Left ventricle myocardium inferior (tissue), 1 donor: Measurements from ENCODE around the gene TCP1. TPM values are rescaled to one million over a fixed set of nuclear protein-coding genes. Genes with fewer than 3 reads are reported as not detected.
A peak's percentile ranks its signal among the peaks of the same experiment; 100 is the strongest.
"Not testable (repeated sequence)": the region's sequence is repeated elsewhere in the genome, so short reads cannot be mapped to it uniquely, and the experiment has no call there.

Source experiments
- DNase-seq: peaks from one replicate; pipeline ENCODE4 v3.0.0-alpha.2; 2020
- H3K27ac ChIP-seq: fragments of 200-600 bp; replicated peaks from 2 replicates; pipeline ENCODE4 v1.8.0; 2021
- H3K27me3 ChIP-seq: fragments of 200-600 bp; 2 replicates; pipeline ENCODE4 v1.8.0; 2021; ENCODE audit warnings: low read depth
- H3K36me3 ChIP-seq: fragments of 200-600 bp; 2 replicates; pipeline ENCODE4 v1.8.0; 2021
- H3K4me1 ChIP-seq: fragments of 200-600 bp; 2 replicates; pipeline ENCODE4 v1.8.0; 2021
- H3K4me3 ChIP-seq: fragments of 200-600 bp; 2 replicates; pipeline ENCODE4 v1.8.0; 2021; ENCODE audit warnings: mild to moderate bottlenecking, moderate library complexity
- H3K9me3 ChIP-seq: fragments of 200-600 bp; replicated peaks from 2 replicates; pipeline ENCODE4 v1.8.0; 2021
- intact Hi-C: fragments of 100-400 bp; cut with micrococcal nuclease; formaldehyde crosslinking; loops from one replicate; pipeline ENCODE4 v1.11.0; 2022
- total RNA-seq: library from RNA; stranded (reverse); fragmentation: NEBNext Ultra II Directional; extraction: Animal tissue kit (Norgen Biotek cat#: 25700); gene quantifications from one replicate; pipeline ENCODE4 v1.2.1, GENCODE V29; 2021
- TF ChIP-seq, protein P1 (sequence below): fragments of 200-600 bp; IDR thresholded peaks from 2 replicates; pipeline ENCODE4 v1.8.0; 2021; ENCODE audit warnings: antibody characterized with exemption, mild to moderate bottlenecking, borderline replicate concordance
- donor health status: DM: no; HTN: yes; CAD: no; lungs with severe emphysema.

The TCP1 gene
- total RNA-seq, 1 donor from 2014 or later: 136 TPM

DNA sequence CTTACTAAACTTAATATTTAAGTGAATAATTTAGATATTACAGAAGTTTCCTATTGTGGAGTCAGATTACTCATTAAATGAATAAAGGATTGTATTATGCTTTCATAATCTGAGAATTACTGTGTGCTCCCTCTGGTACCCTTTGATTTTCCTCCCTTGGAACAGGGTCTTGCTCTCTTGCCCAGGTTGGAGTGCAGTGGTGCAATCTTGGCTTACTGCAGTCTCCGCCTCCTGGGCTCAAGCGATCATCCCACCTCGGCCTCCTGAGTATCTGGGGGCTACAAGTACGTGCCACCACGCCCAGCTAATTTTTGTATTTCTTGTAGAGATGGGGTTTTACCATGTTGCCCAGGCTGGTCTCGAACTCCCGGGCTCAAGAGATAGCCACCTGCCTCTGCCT is 52.5 kb downstream of the TCP1 start:
- intact Hi-C loops: no loop called here
- TF ChIP-seq, protein P1, sequence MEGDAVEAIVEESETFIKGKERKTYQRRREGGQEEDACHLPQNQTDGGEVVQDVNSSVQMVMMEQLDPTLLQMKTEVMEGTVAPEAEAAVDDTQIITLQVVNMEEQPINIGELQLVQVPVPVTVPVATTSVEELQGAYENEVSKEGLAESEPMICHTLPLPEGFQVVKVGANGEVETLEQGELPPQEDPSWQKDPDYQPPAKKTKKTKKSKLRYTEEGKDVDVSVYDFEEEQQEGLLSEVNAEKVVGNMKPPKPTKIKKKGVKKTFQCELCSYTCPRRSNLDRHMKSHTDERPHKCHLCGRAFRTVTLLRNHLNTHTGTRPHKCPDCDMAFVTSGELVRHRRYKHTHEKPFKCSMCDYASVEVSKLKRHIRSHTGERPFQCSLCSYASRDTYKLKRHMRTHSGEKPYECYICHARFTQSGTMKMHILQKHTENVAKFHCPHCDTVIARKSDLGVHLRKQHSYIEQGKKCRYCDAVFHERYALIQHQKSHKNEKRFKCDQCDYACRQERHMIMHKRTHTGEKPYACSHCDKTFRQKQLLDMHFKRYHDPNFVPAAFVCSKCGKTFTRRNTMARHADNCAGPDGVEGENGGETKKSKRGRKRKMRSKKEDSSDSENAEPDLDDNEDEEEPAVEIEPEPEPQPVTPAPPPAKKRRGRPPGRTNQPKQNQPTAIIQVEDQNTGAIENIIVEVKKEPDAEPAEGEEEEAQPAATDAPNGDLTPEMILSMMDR: no peak
- H3K36me3 ChIP-seq: peaks cover 21% of the 10 kb centered on the region
- no peak overlapping the region for H3K27ac ChIP-seq
- no peaks in the 10 kb centered on the region for H3K9me3 ChIP-seq
- no peak overlapping the region for H3K4me3 ChIP-seq
- no peaks in the 10 kb centered on the region for H3K27me3 ChIP-seq
- DNase-seq: no peak
- H3K4me1 ChIP-seq: peaks cover 70% of the 10 kb centered on the region

DNA sequence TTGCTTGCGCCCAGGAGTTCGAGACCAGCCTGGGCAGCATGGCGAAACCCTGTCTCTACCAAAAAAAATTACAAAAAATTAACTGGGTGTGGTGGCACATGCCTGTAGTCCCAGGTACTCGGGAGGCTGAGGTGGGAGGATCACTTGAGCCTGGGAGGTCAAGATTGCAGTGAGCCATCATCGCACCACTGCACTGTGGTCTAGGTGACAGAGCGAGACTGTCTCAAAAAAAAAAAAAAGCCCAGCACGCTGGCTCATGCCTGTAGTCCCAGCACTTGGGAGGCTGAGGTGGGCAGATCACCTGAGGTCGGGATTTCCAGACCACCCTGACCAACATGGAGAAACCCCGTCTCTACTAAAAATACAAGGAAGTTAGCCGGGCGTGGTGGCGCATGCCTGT is 56.0 kb downstream of the TCP1 start:
- intact Hi-C loops: not testable (repeated sequence)

DNA sequence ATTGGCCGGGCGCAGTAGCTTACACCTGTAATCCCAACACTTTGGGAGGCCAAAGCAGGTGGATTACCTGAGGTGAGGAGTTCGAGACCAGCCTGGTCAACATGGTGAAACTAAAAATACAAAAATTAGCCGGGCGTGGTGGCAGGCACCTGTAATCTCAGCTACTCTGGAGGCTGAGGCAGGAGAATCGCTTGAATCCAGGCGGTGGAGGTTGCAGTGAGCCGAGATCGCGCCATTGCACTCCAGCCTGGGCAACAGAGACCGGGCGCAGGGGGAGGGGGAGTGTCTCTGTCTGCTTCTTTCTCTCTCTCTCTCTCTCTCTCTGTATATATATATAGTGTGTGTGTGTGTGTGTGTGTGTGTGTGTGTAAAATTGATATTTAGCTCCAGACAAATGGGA is 56.9 kb downstream of the TCP1 start:
- H3K27ac ChIP-seq, DNase-seq, intact Hi-C loops, H3K36me3 ChIP-seq, H3K27me3 ChIP-seq, H3K9me3 ChIP-seq, H3K4me3 ChIP-seq: not testable (repeated sequence)
- peaks cover 99% of the 10 kb centered on the region for H3K4me1 ChIP-seq

More for the DNA sequence above, 56.0 kb downstream of the TCP1 start:
- peaks cover 99% of the 10 kb centered on the region for H3K4me1 ChIP-seq
- H3K4me3 ChIP-seq, DNase-seq, H3K27ac ChIP-seq, H3K36me3 ChIP-seq, H3K9me3 ChIP-seq, H3K27me3 ChIP-seq: not testable (repeated sequence)

DNA sequence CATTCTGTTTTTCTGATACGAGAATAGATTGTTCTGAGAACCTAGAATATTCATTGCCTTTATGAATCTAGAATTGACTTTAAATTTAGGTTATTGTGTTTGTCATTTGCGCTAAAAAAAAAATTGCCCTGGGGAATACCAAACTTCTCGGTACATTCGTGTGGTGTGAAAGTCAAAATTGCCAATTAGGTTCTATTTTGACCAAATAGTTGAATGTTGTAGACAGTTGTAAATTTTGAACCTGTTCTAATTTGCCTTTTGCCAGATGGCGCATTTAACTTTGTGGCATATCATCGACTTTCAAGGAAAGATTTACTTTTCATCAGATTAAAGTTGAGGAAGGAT is 59.1 kb downstream of the TCP1 start:
- H3K27me3 ChIP-seq: no peaks in the 10 kb centered on the region
- H3K9me3 ChIP-seq: no peaks in the 10 kb centered on the region
- H3K36me3 ChIP-seq: no peaks in the 10 kb centered on the region
- H3K4me1 ChIP-seq: peaks cover 96% of the 10 kb centered on the region
- H3K4me3 ChIP-seq: peak overlapping the region; percentile 81
- intact Hi-C loops: no loop called here
- TF ChIP-seq, protein P1: no peak
- peak overlapping the region; percentile 16 for H3K27ac ChIP-seq
- no peak for DNase-seq

DNA sequence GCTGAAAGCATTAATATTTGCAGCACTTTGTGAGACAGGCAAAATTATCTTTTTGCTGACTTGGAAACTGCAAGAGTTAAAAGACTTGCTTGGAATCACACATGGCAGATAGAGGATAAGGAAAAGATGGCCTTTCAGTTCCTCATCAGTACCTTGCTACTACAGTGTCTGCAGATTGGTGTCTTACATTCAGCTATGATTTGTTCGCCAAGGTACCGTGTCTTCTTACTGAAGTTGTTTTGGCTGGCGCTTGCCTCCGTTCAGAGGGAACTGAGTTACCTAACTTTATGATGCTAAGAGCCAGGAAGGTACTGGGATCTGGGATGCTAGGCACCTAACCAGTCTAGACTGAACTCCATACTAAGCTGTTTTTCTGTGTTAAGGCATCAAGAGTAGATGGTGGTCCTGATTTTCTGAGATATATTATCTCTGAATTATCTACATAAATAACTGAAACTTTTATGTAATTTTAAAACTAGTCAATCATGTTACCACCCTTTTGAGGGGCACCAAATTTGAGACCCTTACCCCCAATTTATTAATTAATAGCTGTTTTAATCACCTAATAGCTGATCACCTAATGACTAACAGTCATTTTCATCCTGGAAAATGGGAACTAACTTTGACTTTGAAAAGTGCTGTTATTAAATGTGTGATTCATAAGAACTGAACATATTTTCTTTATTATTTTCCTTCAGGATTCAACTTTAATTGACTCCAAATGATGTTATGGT is 59.6 kb downstream of the TCP1 start:
- Histone ChIP-seq H3K36me3 (no peaks in the 10 kb centered on the region), H3K4me3 (peak overlapping the region; percentile 81), H3K4me1 (peaks cover 96% of the 10 kb centered on the region), H3K27ac (no peak overlapping the region), H3K9me3 (no peaks in the 10 kb centered on the region), H3K27me3 (no peaks in the 10 kb centered on the region)
- TF ChIP-seq, protein P1: no peak
- no peak for DNase-seq
- intact Hi-C loops: loop anchor here (5.0 kb wide), 1 partner anchor 37 kb away; the partner anchor contains the start of gene SOD2

DNA sequence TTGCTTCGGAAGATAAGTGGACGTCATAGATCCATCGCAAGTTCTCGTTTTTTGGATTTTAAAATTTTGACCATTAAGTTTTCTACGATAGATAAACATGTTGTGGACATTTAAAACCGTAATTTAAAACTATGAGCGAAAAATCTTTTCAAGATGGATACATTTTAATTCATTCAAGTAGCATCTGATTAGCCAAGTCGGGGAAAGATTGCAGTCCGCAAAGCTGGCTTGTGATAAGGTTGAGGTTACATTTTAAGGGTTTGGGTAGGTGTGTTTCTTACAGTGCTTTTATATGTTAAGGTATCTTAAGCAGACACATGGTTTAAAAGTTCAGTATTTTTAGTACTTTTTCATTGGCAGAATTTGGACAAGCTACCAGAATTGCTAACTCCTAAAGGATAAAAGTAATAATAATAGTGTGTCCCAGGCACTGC is 60.9 kb downstream of the TCP1 start:
- Histone ChIP-seq H3K4me3 (peak overlapping the region; percentile 81), H3K27me3 (no peaks in the 10 kb centered on the region), H3K36me3 (no peaks in the 10 kb centered on the region), H3K4me1 (peaks cover 86% of the 10 kb centered on the region), H3K9me3 (no peaks in the 10 kb centered on the region), H3K27ac (peak overlapping the region; percentile 99)
- TF ChIP-seq, protein P1: no peak
- intact Hi-C loops: loop anchor here (5.0 kb wide), 1 partner anchor 36 kb away; the partner anchor contains the start of gene SOD2
- no peak for DNase-seq

Other genes starting within 250 kb of the TCP1 start
- gene SOD2, start 96.4 kb downstream of the TCP1 start, total RNA-seq: 1,000 TPM
- 47.5 TPM for gene WTAP, start 62.1 kb downstream of the TCP1 start, total RNA-seq
- 5.2 TPM for gene ACAT2, start 27.6 kb downstream of the TCP1 start, total RNA-seq
- 60.2 TPM for gene MRPL18, start 865 bp upstream of the TCP1 start, total RNA-seq
- gene PNLDC1, start 10.7 kb upstream of the TCP1 start, total RNA-seq: 0.33 TPM
- gene MAS1, start 101.4 kb upstream of the TCP1 start, total RNA-seq: not detected
- 66.8 TPM for gene IGF2R, start 179.5 kb upstream of the TCP1 start, total RNA-seq